ENCODE data around the gene OR8H2. TPM values are rescaled to one million over a fixed set of nuclear protein-coding genes. Genes with fewer than 3 reads are reported as not detected.
A peak's percentile ranks its signal among the peaks of the same experiment; 100 is the strongest.

The OR8H2 gene
- polyA plus RNA-seq, 1 donor from 2014 or later, result not detected

DNA sequence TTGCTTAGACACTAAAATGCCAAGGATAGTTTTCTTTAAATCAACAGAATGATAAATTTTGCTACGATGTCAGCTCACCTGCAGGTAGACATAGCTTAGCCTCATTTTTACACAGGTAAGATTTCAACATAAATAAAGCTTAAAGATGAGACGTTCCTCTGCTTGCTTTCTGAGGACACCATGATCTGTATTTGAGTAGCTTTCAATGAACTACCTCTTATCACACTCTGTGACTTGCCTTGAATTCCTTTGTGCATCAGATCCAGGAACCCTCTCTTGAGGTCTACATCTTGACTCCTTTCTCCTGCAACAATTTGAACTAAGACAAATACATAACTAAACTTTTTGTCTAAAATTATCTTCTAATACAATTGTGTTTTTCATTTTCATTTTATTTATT lies 36.5 kb upstream of the OR8H2 start:
- Histone ChIP-seq H3K36me3 (ENCODE audit: insufficient read depth, low read length) (no peaks in the 10 kb centered on the region), H3K27me3 (ENCODE audit: insufficient read depth, low read depth, low read length) (no peaks in the 10 kb centered on the region)
- TF ChIP-seq POLR2AphosphoS5 (IDR thresholded peaks at IDR 0.05), result no peak
- no peak for TF ChIP-seq EP300 (conservative IDR thresholded peaks at IDR 0.05; ENCODE audit: poor library complexity, severe bottlenecking)
- no peak for TF ChIP-seq TAF1 (IDR thresholded peaks at IDR 0.05; ENCODE audit: low read depth)
- TF ChIP-seq EZH2 (IDR thresholded peaks at IDR 0.05; ENCODE audit: borderline replicate concordance, insufficient read depth, low read length, poor library complexity, severe bottlenecking), result no peak
- TF ChIP-seq CTCF (IDR thresholded peaks at IDR 0.05; ENCODE audit: poor library complexity, severe bottlenecking), result no peak
- no peak for TF ChIP-seq REST (IDR thresholded peaks at IDR 0.05; ENCODE audit: borderline replicate concordance)
- TF ChIP-seq SMC3 (conservative IDR thresholded peaks at IDR 0.05; ENCODE audit: poor library complexity), result no peak
- no peak for TF ChIP-seq RAD21 (conservative IDR thresholded peaks at IDR 0.05)
- TF ChIP-seq MXI1 (conservative IDR thresholded peaks at IDR 0.05; ENCODE audit: poor library complexity, severe bottlenecking), result no peak

DNA sequence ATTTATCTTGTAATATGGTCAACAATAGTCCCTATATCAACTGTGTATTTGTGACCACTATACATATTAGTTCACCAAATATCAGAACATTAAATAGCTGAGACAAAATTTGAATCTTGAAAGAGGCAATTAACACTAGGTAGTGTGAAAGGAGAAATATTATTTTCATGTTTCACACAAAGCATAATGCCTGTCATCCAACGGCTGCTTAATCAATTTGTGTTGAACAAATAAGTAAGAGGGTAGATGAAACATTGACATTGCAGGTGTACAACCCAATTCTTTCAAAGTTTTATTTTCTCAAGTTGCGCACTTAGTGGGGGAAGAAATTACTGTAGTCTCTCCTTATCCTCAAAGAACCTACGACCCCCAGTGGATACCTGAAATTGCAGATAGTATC lies 13.8 kb upstream of the OR8H2 start:
- no peaks in the 10 kb centered on the region for H3K9me2 ChIP-seq (ENCODE audit: insufficient read depth, low read length)
- H3K79me2 ChIP-seq (replicated peaks; ENCODE audit: insufficient read depth, low read length), result no peaks in the 10 kb centered on the region
- no peak overlapping the region for H3K4me3 ChIP-seq (ENCODE audit: low read length)
- H3K4me2 ChIP-seq (ENCODE audit: low read length), result no peak overlapping the region
- H4K20me1 ChIP-seq (ENCODE audit: insufficient read depth), result no peaks in the 10 kb centered on the region
- TF ChIP-seq CTCF (IDR thresholded peaks at IDR 0.05; ENCODE audit: poor library complexity, severe bottlenecking) (peak; percentile 47), SMC3 (conservative IDR thresholded peaks at IDR 0.05; ENCODE audit: poor library complexity) (no peak), EZH2 (IDR thresholded peaks at IDR 0.05; ENCODE audit: borderline replicate concordance, insufficient read depth, low read length, poor library complexity, severe bottlenecking) (no peak), REST (IDR thresholded peaks at IDR 0.05; ENCODE audit: borderline replicate concordance) (no peak), EP300 (conservative IDR thresholded peaks at IDR 0.05; ENCODE audit: poor library complexity, severe bottlenecking) (no peak), RAD21 (conservative IDR thresholded peaks at IDR 0.05) (peak; percentile 56), MXI1 (conservative IDR thresholded peaks at IDR 0.05; ENCODE audit: poor library complexity, severe bottlenecking) (no peak), TAF1 (IDR thresholded peaks at IDR 0.05; ENCODE audit: low read depth) (no peak), POLR2AphosphoS5 (IDR thresholded peaks at IDR 0.05) (no peak)
- no peaks in the 10 kb centered on the region for H3F3A ChIP-seq (ENCODE audit: insufficient read depth, low read length, poor library complexity, severe bottlenecking)
- H3K27ac ChIP-seq (ENCODE audit: low read length), result no peak overlapping the region
- no peak overlapping the region for H3K9ac ChIP-seq (ENCODE audit: low read length)
- no peaks in the 10 kb centered on the region for H3K9me3 ChIP-seq (ENCODE audit: low read length)
- H2AFZ ChIP-seq (ENCODE audit: low read depth, low read length), result no peak overlapping the region
- H3K27me3 ChIP-seq (ENCODE audit: insufficient read depth, low read depth, low read length), result no peaks in the 10 kb centered on the region
- no peaks in the 10 kb centered on the region for H3K36me3 ChIP-seq (ENCODE audit: insufficient read depth, low read length)

More for the DNA sequence above, 36.5 kb upstream of the OR8H2 start:
- H3F3A ChIP-seq (ENCODE audit: insufficient read depth, low read length, poor library complexity, severe bottlenecking), result no peaks in the 10 kb centered on the region
- no peak overlapping the region for H3K9ac ChIP-seq (ENCODE audit: low read length)
- H3K4me2 ChIP-seq (ENCODE audit: low read length), result no peak overlapping the region
- H3K4me3 ChIP-seq (ENCODE audit: low read length), result no peak overlapping the region
- H4K20me1 ChIP-seq (ENCODE audit: insufficient read depth), result no peaks in the 10 kb centered on the region
- H3K9me3 ChIP-seq (ENCODE audit: low read length), result no peaks in the 10 kb centered on the region
- H3K27ac ChIP-seq (ENCODE audit: low read length), result no peak overlapping the region
- H3K9me2 ChIP-seq (ENCODE audit: insufficient read depth, low read length), result no peaks in the 10 kb centered on the region
- H2AFZ ChIP-seq (ENCODE audit: low read depth, low read length), result no peak overlapping the region
- no peaks in the 10 kb centered on the region for H3K79me2 ChIP-seq (replicated peaks; ENCODE audit: insufficient read depth, low read length)
